Right renal pelvis (tissue), 4 donors: ENCODE results near the gene SLC6A3. TPM values are rescaled to one million over a fixed set of nuclear protein-coding genes. Genes with fewer than 3 reads are reported as not detected.
"Not testable (repeated sequence)": the region's sequence is repeated elsewhere in the genome, so short reads cannot be mapped to it uniquely, and the experiment has no call there.

ENCODE experiments used
- DNase-seq, 4 donors: peaks; one replicate each; pipeline ENCODE4 v3.0.0-alpha.2; 2013; ENCODE audit warnings: low read depth in 4 of 4, low spot score in 3 of 4, missing footprints in 1 of 4
- polyA plus RNA-seq, 4 donors: library from polyadenylated mRNA; unstranded; fragments of 120-200 nt; gene quantifications; one replicate each; pipeline ENCODE4 v1.2.1, GENCODE V29; 2013; ENCODE audit not compliant: insufficient read length in 4 of 4

SLC6A3 gene
- polyA plus RNA-seq, 4 donors = 0.41 to 0.64 (median 0.62) TPM

DNA sequence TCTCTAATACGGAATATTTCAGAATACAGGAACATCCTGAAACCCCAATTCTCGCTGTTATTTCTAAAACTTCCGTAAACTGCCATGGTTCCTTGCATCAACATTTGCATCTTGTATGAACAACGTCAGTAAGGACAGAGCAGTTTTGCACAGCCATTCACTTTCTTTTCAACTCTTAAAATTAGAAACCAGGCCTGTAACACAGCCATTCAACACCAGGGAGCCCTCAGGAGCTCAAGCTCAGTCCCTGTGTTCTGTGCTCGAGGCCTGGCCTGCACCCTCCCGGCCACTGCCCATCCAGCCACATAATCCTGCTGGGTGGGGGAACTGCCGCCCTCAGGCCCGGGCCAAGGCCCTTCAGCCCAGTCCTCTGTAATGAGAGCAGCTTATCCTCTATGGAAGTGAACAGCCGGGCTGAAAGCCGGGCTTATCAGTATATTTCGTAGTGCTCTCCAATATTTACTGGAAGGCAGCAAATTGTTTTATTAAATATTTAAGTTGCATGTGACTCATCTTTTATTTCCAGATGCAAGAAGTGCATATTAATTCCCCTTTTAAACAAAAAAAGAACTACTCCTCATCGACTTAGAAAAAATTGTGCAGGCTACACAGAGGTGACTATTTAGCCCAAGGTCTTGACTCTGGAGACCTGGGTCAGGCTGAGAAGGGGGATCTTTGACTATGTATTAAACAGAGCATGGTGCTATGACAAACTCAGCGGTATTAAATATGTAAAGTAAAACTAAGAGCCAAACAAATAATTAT is 33.2 kb upstream of the SLC6A3 start:
- no peak for DNase-seq

- no peak for DNase-seq
Observed at GRCh38 chr5:1477341-1477740, 32.1 kb upstream of the SLC6A3 start.

DNA sequence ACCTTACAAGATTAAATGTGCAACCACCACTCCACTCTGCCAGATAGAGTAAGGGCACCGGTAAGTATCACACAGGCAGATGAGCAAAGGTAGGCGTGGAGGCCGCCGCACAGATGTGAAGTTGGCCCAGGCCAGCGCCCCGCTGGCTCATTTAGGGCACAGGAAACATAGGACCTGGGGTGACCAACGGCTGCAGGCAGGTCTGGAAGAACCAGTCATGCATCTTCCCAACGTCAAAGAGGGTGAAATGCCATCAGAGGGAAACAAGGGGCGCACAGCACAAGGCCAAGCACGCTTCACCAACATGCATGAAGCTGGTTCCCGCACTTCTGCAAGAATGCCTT is 31.7 kb upstream of the SLC6A3 start:
- no peak for DNase-seq

GRCh38 chr5:1476181-1476966 is 31.1 kb upstream of the SLC6A3 start:
- no peak for DNase-seq

DNA sequence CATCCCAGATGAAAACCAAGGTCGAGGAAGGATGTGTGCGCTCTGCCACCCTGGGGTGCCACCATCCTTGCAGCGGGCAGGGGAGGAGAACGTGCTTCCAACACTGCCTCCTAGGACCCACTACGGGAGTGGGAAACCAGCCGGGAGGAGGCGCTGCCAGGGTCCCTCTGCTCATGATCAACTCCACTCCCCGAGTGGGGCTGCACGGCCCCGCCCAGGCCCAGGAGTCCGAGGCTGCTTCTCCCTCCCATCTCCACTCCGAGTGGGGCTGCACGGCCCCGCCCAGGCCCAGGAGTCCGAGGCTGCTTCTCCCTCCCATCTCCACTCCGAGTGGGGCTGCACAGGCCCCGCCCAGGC is 30.3 kb upstream of the SLC6A3 start:
- DNase-seq = not testable (repeated sequence)

GRCh38 chr5:1474866-1475543 is 29.8 kb upstream of the SLC6A3 start:
- DNase-seq = no peak

DNA sequence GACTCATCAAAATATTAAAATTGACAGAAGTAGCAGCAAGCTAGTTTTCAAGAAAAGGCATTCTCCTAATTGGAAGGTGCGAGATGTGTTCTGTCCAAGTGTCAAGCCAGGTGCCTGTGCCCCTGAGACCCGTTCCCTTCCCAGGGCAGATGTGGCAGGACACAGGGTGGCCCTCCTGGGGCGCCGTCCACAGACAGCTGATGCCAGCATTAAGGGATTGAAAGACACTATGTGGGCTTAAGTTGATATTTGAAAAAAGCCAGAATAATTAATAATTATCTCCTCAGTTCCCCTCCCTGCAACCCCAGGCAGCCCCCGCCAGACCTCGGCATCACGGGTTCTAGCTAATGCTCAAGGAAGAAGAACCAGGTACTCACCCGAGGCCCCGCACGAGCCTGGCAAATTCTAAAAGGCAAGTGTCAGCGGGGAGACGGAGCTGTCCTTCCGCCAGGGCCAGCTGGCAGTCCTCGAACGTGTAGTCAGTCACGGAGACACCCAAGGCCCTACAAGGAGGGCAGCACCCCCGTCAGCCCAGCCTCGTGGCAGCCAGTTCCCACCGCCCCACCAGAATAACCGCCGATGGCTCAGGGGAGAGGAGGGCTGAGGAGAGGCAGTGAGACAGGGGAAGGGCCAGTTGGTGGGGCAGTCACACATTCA is 29.1 kb upstream of the SLC6A3 start:
- no peak for DNase-seq

- DNase-seq = no peak
Observed at GRCh38 chr5:1473746-1474145, 28.5 kb upstream of the SLC6A3 start.

DNA sequence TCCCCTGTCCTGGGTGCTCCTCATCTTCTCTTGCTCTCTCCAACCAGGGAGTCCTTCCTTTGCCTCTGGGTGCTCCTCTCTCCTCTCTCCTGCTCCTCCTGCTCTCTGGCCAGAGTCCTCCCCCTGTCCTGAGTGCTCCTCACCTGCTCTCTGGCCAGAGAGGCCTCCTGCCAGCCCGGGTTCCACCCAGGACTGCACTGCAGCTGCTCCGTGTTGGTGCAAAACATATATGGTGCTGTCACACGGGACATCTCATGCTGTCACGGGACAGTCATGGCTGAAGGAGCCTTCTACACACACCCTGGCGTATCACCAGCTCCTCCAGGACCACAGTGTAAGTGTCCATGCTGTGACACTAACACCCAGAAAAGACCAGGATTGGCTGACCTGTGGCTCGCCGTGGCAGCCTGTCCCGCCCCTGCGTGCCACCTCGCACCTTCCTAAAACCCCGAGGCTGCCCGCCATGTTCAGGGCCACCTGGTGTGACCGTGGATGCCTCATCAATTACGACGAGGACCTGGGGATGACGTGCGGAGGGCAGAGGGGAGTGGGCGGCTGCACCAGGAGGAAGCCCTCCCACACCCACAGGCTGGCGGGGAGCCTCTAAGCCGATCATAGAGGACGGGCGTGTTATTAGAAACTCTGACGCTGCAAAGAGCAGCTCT is 27.9 kb upstream of the SLC6A3 start:
- no peak for DNase-seq

- no peak for DNase-seq
Observed at GRCh38 chr5:1471997-1472963, 27.0 kb upstream of the SLC6A3 start.

- no peak for DNase-seq
Observed at GRCh38 chr5:1471240-1471853, 26.1 kb upstream of the SLC6A3 start.

GRCh38 chr5:1470762-1471211 is 25.5 kb upstream of the SLC6A3 start:
- no peak for DNase-seq

GRCh38 chr5:1468629-1469527 is 23.6 kb upstream of the SLC6A3 start:
- DNase-seq = no peak

- no peak for DNase-seq
Observed at GRCh38 chr5:1468247-1468612, 23.0 kb upstream of the SLC6A3 start.

- DNase-seq = no peak
Observed at GRCh38 chr5:1467341-1468246, 22.4 kb upstream of the SLC6A3 start.

DNA sequence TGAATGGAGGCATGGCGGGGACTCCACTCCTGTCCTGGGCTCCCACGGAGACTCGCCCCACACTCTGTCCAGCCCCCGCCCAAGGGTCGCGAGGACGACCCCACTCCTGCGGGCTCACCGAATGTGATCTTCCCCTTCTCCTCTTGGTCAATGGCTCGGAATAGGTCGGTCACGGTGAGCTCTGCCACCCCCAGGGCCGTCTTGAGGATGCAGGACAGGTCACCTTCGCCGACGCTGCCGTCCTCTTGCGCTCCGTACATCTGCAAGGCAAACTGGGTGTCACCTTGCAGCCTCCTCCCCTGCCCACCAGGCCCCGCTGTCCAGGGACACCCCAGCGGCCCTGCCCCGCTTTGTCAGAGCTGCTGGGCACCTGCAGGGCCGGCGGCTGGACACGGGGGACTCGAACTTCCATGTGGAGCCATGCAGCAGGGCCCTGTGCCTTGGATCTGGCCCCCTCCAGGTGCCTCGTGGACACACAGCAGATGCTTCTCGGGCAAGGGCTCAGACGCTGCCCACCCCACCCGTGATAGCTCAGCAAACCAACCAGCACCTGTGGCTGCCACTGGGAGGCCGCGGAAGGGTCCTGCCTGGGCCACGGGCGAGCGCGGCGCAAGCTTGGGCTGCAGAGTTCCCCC is 21.5 kb upstream of the SLC6A3 start:
- DNase-seq = no peak
